Measurements from ENCODE around the gene C6orf58. TPM values are rescaled to one million over a fixed set of nuclear protein-coding genes. Genes with fewer than 3 reads are reported as not detected.

C6orf58 gene
- total RNA-seq, 1 donor: under 0.01 TPM

GRCh38 chr6:127566651-127567050 is 10.3 kb upstream of the C6orf58 start:
- no peak overlapping the region for H3K4me3 ChIP-seq (ENCODE audit: insufficient read depth, low read length)
- H3K79me2 ChIP-seq (ENCODE audit: insufficient read depth, low read length): no peaks in the 10 kb centered on the region
- no peaks in the 10 kb centered on the region for H3K36me3 ChIP-seq (ENCODE audit: insufficient read depth, low read length)
- no peak for DNase-seq (ENCODE audit: insufficient read length, low spot score, missing footprints)
- TF ChIP-seq CTCF (IDR thresholded peaks at IDR 0.05; ENCODE audit: extremely low read depth, low read depth, low read length): no peak
- no peak overlapping the region for H3K27ac ChIP-seq (ENCODE audit: low read depth, low read length)
- H3K4me2 ChIP-seq (ENCODE audit: insufficient read depth, low read length): no peak overlapping the region
- no peaks in the 10 kb centered on the region for H3K27me3 ChIP-seq (ENCODE audit: insufficient read depth, low read length)
- no peaks in the 10 kb centered on the region for H4K20me1 ChIP-seq (ENCODE audit: insufficient read depth, low read length)
- no peaks in the 10 kb centered on the region for H3K9me3 ChIP-seq (ENCODE audit: low read depth, low read length)
- no peak overlapping the region for H2AFZ ChIP-seq (ENCODE audit: low read length)
- no peaks in the 10 kb centered on the region for H3K4me1 ChIP-seq (ENCODE audit: insufficient read depth, low read length)

GRCh38 chr6:127567476-127567875 is 9.5 kb upstream of the C6orf58 start:
- Histone ChIP-seq H3K36me3 (ENCODE audit: insufficient read depth, low read length) (no peaks in the 10 kb centered on the region), H3K79me2 (ENCODE audit: insufficient read depth, low read length) (no peaks in the 10 kb centered on the region), H3K4me1 (ENCODE audit: insufficient read depth, low read length) (no peaks in the 10 kb centered on the region), H3K27ac (ENCODE audit: low read depth, low read length) (no peak overlapping the region), H3K27me3 (ENCODE audit: insufficient read depth, low read length) (no peaks in the 10 kb centered on the region), H2AFZ (ENCODE audit: low read length) (no peak overlapping the region), H4K20me1 (ENCODE audit: insufficient read depth, low read length) (no peaks in the 10 kb centered on the region), H3K4me3 (ENCODE audit: insufficient read depth, low read length) (no peak overlapping the region), H3K4me2 (ENCODE audit: insufficient read depth, low read length) (no peak overlapping the region), H3K9me3 (ENCODE audit: low read depth, low read length) (no peaks in the 10 kb centered on the region)
- TF ChIP-seq CTCF (IDR thresholded peaks at IDR 0.05; ENCODE audit: extremely low read depth, low read depth, low read length): no peak
- DNase-seq (ENCODE audit: insufficient read length, low spot score, missing footprints): no peak

GRCh38 chr6:127570739-127571389 is 6.1 kb upstream of the C6orf58 start:
- Histone ChIP-seq H3K9me3 (ENCODE audit: low read depth, low read length) (no peaks in the 10 kb centered on the region), H3K79me2 (ENCODE audit: insufficient read depth, low read length) (no peaks in the 10 kb centered on the region), H2AFZ (ENCODE audit: low read length) (no peak overlapping the region), H3K4me2 (ENCODE audit: insufficient read depth, low read length) (no peak overlapping the region), H3K4me1 (ENCODE audit: insufficient read depth, low read length) (no peaks in the 10 kb centered on the region), H3K36me3 (ENCODE audit: insufficient read depth, low read length) (no peaks in the 10 kb centered on the region), H3K27me3 (ENCODE audit: insufficient read depth, low read length) (no peaks in the 10 kb centered on the region), H4K20me1 (ENCODE audit: insufficient read depth, low read length) (no peaks in the 10 kb centered on the region), H3K27ac (ENCODE audit: low read depth, low read length) (no peak overlapping the region), H3K4me3 (ENCODE audit: insufficient read depth, low read length) (no peak overlapping the region)
- DNase-seq (ENCODE audit: insufficient read length, low spot score, missing footprints): peak; percentile 30
- TF ChIP-seq CTCF (IDR thresholded peaks at IDR 0.05; ENCODE audit: extremely low read depth, low read depth, low read length): no peak

GRCh38 chr6:127578900-127579299 is 1.9 kb downstream of the C6orf58 start:
- H3K36me3 ChIP-seq (ENCODE audit: insufficient read depth, low read length): no peaks in the 10 kb centered on the region

More at GRCh38 chr6:127578900-127579299, 1.9 kb downstream of the C6orf58 start:
- no peak overlapping the region for H2AFZ ChIP-seq (ENCODE audit: low read length)
- H3K27ac ChIP-seq (ENCODE audit: low read depth, low read length): no peak overlapping the region
- H3K4me3 ChIP-seq (ENCODE audit: insufficient read depth, low read length): no peak overlapping the region
- H3K79me2 ChIP-seq (ENCODE audit: insufficient read depth, low read length): no peaks in the 10 kb centered on the region
- H3K27me3 ChIP-seq (ENCODE audit: insufficient read depth, low read length): no peaks in the 10 kb centered on the region
- no peak for TF ChIP-seq CTCF (IDR thresholded peaks at IDR 0.05; ENCODE audit: extremely low read depth, low read depth, low read length)
- H3K4me2 ChIP-seq (ENCODE audit: insufficient read depth, low read length): no peak overlapping the region
- H3K4me1 ChIP-seq (ENCODE audit: insufficient read depth, low read length): no peaks in the 10 kb centered on the region
- H3K9me3 ChIP-seq (ENCODE audit: low read depth, low read length): no peaks in the 10 kb centered on the region
- DNase-seq (ENCODE audit: insufficient read length, low spot score, missing footprints): no peak
- H4K20me1 ChIP-seq (ENCODE audit: insufficient read depth, low read length): no peaks in the 10 kb centered on the region
